Mammary epithelial cell (primary cell): Measurements from ENCODE around the gene SDR42E1.

ENCODE experiments used
- CTCF ChIP-seq, 2 donors: IDR thresholded peaks in 1 of 2; conservative IDR thresholded peaks in 1 of 2; 2 replicates each; pipeline ENCODE4 v1.5.1; 2011 to 2012; ENCODE audit warnings: inconsistent platforms in 2 of 2, low read length in 2 of 2, mild to moderate bottlenecking in 2 of 2, control low read depth in 1 of 2, low read depth in 1 of 2; ENCODE audit not compliant: insufficient read depth in 1 of 2; ENCODE audit errors: extremely low read depth in 1 of 2
- EZH2 ChIP-seq: IDR thresholded peaks from 2 replicates; pipeline ENCODE4 v1.6.1; 2012; ENCODE audit warnings: low read length, inconsistent platforms, borderline replicate concordance

- no peak for TF ChIP-seq CTCF (conservative IDR thresholded peaks at IDR 0.05 in 1 of 2, IDR thresholded peaks at IDR 0.05 in 1 of 2; ENCODE audit: extremely low read depth in 1 of 2, insufficient read depth in 1 of 2, low read depth in 1 of 2, low read length in 2 of 2)
- TF ChIP-seq EZH2 = no peak
Observed at GRCh38 chr16:81967358-81967757, 43.9 kb downstream of the SDR42E1 start.
